Measurements from ENCODE around the gene GALNT2.

GALNT2 gene

GRCh38 chr1:230097370-230097769 is 30.3 kb downstream of the GALNT2 start:
- no peak for DNase-seq

GRCh38 chr1:230098723-230099122 is 31.7 kb downstream of the GALNT2 start:
- DNase-seq: no peak

- DNase-seq: no peak
These were observed 32.4 kb downstream of the GALNT2 start for GRCh38 chr1:230099465-230099864.

- DNase-seq: no peak
These were observed 33.9 kb downstream of the GALNT2 start for GRCh38 chr1:230100932-230101331.

- no peak for DNase-seq
These were observed 34.5 kb downstream of the GALNT2 start for GRCh38 chr1:230101556-230101955.

GRCh38 chr1:230102046-230102445 is 35.0 kb downstream of the GALNT2 start:
- no peak for DNase-seq

- DNase-seq: no peak
These were observed 35.4 kb downstream of the GALNT2 start for GRCh38 chr1:230102472-230102871.

GRCh38 chr1:230103306-230104173 is 36.5 kb downstream of the GALNT2 start:
- no peak for DNase-seq

- no peak for DNase-seq
These were observed 37.6 kb downstream of the GALNT2 start for GRCh38 chr1:230104395-230105244.

- DNase-seq: no peak
These were observed 38.3 kb downstream of the GALNT2 start for GRCh38 chr1:230105245-230105753.

- no peak for DNase-seq
These were observed 39.0 kb downstream of the GALNT2 start for GRCh38 chr1:230105754-230106625.

- DNase-seq: no peak
These were observed 40.9 kb downstream of the GALNT2 start for GRCh38 chr1:230107941-230108340.

- no peak for DNase-seq
These were observed 41.5 kb downstream of the GALNT2 start for GRCh38 chr1:230108580-230108979.

GRCh38 chr1:230109066-230109465 is 42.0 kb downstream of the GALNT2 start:
- DNase-seq: no peak

- DNase-seq: no peak
These were observed 43.0 kb downstream of the GALNT2 start for GRCh38 chr1:230109895-230110667.

- no peak for DNase-seq
These were observed 43.9 kb downstream of the GALNT2 start for GRCh38 chr1:230110971-230111370.

GRCh38 chr1:230112131-230112701 is 45.2 kb downstream of the GALNT2 start:
- DNase-seq: peak; percentile 72

- no peak for DNase-seq
These were observed 45.7 kb downstream of the GALNT2 start for GRCh38 chr1:230112782-230113181.

GRCh38 chr1:230113235-230113592 is 46.2 kb downstream of the GALNT2 start:
- DNase-seq: no peak

- DNase-seq: no peak
These were observed 46.7 kb downstream of the GALNT2 start for GRCh38 chr1:230113593-230114236.

- no peak for DNase-seq
These were observed 47.2 kb downstream of the GALNT2 start for GRCh38 chr1:230114237-230114651.
